Stimulated activated CD4-positive, alpha-beta T cell treated with anti-CD3 and anti-CD28 coated beads, Interleukin-1b, Interleukin-23, amount 100 ng/mL, for 48 hours (primary cell): ENCODE data around the gene NRSN1.

Experiments
- DNase-seq: peaks from one replicate; pipeline ENCODE4 v3.0.0-alpha.2; 2020

The NRSN1 gene

GRCh38 chr6:24145690-24146131, 19.7 kb downstream of the NRSN1 start:
- DNase-seq: no peak

DNA sequence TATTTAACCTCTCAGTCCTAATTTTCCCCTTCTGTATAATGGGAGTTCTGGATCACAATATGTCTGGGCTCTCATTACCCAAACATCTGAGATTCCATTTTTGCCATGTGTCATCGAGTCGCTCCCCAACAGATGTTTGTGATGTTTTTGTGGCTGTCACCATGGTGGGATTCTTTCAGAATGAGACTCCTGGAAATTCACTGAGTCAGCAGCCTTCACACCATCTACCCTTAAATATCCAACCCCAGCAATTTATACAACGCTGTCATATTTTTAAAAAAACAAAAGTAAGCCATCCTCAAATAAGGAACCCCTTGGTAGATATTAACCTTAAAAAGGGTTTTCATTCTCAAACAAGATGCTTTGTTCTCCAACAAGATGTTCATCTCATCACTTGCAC, 20.9 kb downstream of the NRSN1 start:
- no peak for DNase-seq

GRCh38 chr6:24147511-24148153, 21.6 kb downstream of the NRSN1 start:
- no peak for DNase-seq

GRCh38 chr6:24148154-24148570, 22.1 kb downstream of the NRSN1 start:
- DNase-seq: no peak

- DNase-seq: no peak
These were observed 22.7 kb downstream of the NRSN1 start for GRCh38 chr6:24148684-24149083.

- DNase-seq: no peak
These were observed 23.3 kb downstream of the NRSN1 start for GRCh38 chr6:24149296-24149695.

DNA sequence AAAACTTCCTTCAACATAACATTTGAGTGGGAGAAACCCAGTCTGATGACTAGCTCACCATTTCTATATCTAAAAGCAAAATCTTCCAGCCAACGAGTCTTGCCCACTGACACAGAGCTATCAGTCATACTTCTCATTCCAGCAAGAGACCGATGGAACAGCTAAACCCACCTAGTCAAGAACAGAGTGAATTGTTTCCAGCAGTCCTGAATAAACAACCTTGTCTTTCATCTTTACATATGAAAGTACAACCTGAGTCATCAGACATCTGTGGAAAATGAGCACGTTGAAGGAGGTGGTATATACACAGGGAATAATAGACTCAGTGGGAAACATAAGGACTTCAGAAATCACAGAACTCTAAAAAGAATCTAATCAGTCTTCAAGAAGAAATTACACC, 23.8 kb downstream of the NRSN1 start:
- no peak for DNase-seq

- no peak for DNase-seq
These were observed 26.0 kb downstream of the NRSN1 start for GRCh38 chr6:24152014-24152413.

- DNase-seq: no peak
These were observed 28.1 kb downstream of the NRSN1 start for GRCh38 chr6:24154121-24154520.

DNA sequence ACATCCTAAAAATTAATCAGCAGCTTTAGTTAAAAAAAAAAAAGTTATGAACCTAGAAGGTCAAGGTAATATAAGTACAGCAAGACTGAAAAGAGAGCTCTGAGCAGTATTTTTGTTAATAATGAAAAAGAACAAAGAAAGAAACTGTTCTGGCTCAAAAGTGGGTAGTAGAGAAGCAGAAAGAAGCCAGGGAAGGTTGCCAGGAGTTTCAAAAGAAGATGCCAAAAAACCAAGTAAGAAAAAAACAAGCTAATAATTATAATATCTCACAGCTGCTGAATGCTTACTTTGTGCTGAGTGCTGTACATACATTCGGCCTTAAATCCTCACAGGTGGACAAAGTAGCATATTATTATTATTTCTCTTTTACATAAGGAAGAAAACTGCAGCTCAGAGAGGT, 31.9 kb downstream of the NRSN1 start:
- DNase-seq: no peak

DNA sequence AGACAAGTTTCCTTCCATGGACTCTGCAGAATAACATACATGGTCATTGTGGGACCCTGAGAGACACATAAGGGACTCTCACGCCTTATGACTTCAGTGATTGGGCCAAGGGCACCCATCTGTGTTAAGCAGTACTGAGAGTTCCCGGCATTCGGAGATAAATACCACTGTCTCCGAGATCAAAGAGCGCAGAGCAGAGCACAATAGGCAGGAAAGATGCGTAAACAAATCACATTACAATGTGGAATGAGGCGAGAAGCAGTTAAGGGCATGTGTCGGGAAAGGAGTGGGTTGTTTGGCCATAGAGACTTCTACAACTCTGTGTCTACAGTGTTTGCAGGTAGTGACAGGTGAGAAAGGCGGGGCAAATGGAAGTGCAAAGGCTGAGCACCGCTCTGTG, 57.6 kb downstream of the NRSN1 start:
- DNase-seq: no peak

GRCh38 chr6:24186349-24186748, 60.3 kb downstream of the NRSN1 start:
- no peak for DNase-seq

DNA sequence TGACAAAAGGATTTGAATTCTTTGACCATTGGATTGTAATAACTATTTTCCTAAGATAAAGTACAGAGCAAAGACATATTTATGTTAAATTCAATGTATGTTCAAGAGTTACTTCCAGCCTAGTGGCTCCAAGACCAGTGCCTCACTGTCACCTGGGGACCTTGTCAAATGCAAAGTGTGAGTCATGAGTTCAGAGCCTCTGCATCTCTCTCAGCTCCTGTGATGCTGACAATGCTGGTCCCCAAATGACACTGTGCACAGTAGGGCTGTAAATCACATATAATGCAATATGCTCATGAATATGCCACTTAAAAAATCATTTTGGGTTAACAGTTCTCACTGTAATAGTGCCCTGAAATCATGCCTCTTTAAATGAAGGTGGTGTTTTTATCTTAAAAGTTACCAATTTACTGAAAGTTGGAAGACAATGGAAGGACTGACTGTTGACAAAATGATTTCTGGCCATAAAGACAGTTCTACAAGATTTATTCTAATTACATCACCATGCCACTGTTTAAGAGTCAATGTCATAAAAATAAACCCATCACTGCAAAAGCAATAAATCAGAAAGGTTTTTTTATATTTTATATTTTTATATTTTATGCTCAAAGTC, 62.1 kb downstream of the NRSN1 start:
- no peak for DNase-seq

- no peak for DNase-seq
These were observed 62.6 kb downstream of the NRSN1 start for GRCh38 chr6:24188578-24189080.

DNA sequence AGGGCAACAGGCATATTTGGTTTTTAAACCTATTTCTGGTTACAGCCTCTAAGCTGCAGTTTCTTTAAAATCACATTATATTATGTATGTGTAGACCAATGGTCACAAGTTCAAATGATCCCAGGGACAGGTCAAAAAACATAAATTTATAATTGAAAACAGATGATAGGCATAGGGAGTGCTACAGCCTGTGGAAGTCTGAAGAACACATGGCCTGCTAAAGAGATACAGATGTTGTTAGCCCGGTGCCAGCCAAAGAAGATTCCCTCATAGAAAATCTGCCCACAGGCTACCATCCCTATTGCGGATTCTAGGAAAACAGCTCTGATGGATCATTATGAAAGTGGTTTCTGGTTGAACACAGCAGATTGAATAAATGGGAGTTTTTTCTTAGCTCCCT, 65.3 kb downstream of the NRSN1 start:
- no peak for DNase-seq

DNA sequence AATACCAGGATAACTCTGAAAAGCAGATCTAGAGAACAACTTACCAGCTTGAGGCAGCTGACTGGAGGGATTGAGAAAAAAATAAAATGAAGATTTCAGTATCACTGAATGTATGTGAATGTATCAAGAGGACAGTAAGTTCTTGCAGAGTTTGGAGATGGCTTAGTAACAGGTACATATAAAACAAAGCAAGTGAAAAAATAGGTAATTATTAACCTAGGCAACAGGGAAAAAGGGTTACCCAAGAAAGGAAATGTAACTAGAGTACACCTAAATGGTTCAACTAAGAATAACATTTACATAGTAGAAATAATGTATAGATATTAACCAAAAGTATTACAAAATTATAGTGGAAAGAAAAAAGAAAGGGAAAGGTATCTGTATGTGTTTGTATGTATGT, 67.3 kb downstream of the NRSN1 start:
- no peak for DNase-seq

DNA sequence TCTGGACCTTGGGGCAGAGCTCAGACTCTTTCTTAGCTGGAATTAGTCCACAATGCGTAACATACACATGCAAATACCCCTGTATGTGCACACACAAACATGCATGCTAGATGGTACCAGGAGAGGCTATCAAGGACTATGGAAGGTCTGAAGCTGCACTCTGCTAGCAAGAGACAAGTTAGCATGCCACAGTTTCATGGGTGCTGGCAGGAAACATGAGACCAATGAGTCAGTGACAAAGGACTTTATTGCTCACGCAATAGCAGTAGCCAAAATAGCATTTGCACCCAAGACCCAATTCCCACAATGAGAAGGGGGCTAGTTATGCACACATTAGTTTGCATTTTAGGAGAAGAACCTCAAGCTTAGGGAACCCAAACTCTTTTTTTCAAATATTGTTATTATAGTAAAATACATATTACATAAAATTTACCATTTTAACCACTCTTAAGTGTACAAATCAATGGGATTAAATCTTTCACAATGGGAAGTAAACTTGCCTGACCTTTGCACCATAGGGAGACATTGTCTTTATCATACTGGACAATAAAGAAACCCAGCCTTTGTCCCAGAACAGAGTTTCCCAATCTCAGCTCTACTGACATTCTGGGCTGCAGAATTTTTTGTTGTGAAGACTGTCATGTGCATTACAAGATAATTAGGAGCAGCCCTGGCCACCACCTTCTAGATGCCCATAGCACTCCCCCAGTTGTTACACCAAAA, 69.1 kb downstream of the NRSN1 start:
- no peak for DNase-seq

DNA sequence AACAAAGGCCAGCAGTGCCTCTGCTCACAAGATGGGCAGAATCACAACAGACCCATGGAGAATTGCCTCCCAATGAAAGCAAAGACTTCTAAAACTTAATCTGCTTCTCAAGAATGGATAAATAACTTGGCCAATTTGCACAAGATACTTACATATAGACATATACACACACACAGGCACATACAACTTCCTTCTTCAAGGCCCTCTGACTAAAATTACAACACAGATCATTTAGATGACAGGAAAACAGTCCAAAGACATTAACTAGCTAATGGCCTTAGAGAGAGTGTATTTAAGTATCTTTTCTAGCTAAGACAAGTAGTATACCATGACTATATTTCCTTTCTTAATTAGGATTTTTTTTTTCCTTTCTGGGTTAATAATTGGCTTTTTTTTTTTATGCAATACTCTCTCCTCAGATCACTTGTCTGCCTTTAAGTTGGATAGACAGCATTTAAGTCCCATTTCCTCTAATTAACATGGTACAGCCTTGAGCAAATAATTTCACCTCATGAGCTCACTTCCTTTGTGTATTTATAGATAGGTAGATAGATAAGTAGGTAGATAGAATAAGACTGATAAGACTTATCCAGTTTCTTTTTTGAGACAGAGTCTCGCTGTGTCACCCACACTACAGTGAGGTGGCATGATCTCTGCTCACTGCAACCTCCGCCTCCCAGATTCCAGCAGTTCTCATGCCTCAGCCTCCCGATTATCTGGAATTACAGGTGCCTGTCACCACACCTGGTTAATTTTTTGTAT, 70.0 kb downstream of the NRSN1 start:
- DNase-seq: no peak
